Stimulated activated CD4-positive, alpha-beta T cell treated with anti-CD3 and anti-CD28 coated beads, Interleukin-4, amount 100 ng/mL, for 24 hours (primary cell): ENCODE data around the gene SLC35E1.
"Not testable (repeated sequence)": the region's sequence is repeated elsewhere in the genome, so short reads cannot be mapped to it uniquely, and the experiment has no call there.

Source experiments
- DNase-seq: peaks from one replicate; pipeline ENCODE4 v3.0.0-alpha.2; 2020

Gene SLC35E1

GRCh38 chr19:16579381-16579780, 7.2 kb upstream of the SLC35E1 start:
- DNase-seq = no peak

GRCh38 chr19:16577531-16577985, 5.3 kb upstream of the SLC35E1 start:
- no peak for DNase-seq

GRCh38 chr19:16576690-16577530, 4.7 kb upstream of the SLC35E1 start:
- no peak for DNase-seq

GRCh38 chr19:16575861-16576689, 3.9 kb upstream of the SLC35E1 start:
- DNase-seq = no peak

GRCh38 chr19:16575282-16575681, 3.1 kb upstream of the SLC35E1 start:
- DNase-seq = no peak

GRCh38 chr19:16573925-16574324, 1.7 kb upstream of the SLC35E1 start:
- no peak for DNase-seq

- no peak for DNase-seq
Observed at GRCh38 chr19:16573296-16573695, 1.1 kb upstream of the SLC35E1 start.

- DNase-seq = peak; percentile 37
Observed at GRCh38 chr19:16571822-16572331, 338 bp downstream of the SLC35E1 start.

GRCh38 chr19:16571283-16571682, 932 bp downstream of the SLC35E1 start:
- DNase-seq = no peak

GRCh38 chr19:16569609-16570320, 2.5 kb downstream of the SLC35E1 start:
- DNase-seq = no peak

GRCh38 chr19:16566702-16567101, 5.5 kb downstream of the SLC35E1 start:
- no peak for DNase-seq

GRCh38 chr19:16566161-16566560, 6.1 kb downstream of the SLC35E1 start:
- DNase-seq = peak; percentile 67

GRCh38 chr19:16564842-16565241, 7.4 kb downstream of the SLC35E1 start:
- DNase-seq = no peak

GRCh38 chr19:16562608-16563025, 9.6 kb downstream of the SLC35E1 start:
- DNase-seq = no peak

GRCh38 chr19:16561382-16561781, 10.8 kb downstream of the SLC35E1 start:
- DNase-seq = no peak

GRCh38 chr19:16559780-16560276, 12.4 kb downstream of the SLC35E1 start:
- DNase-seq = no peak

- DNase-seq = no peak
Observed at GRCh38 chr19:16554776-16555175, 17.4 kb downstream of the SLC35E1 start.

- DNase-seq = not testable (repeated sequence)
Observed at GRCh38 chr19:16551902-16552301, 20.3 kb downstream of the SLC35E1 start.

- no peak for DNase-seq
Observed at GRCh38 chr19:16548956-16549355, 23.3 kb downstream of the SLC35E1 start.

GRCh38 chr19:16544473-16545231, 27.6 kb downstream of the SLC35E1 start:
- DNase-seq = no peak

- not testable (repeated sequence) for DNase-seq
Observed at GRCh38 chr19:16543734-16544133, 28.5 kb downstream of the SLC35E1 start.

- DNase-seq = no peak
Observed at GRCh38 chr19:16542910-16543472, 29.2 kb downstream of the SLC35E1 start.
